HL-60/S4 treated with retinoic acid at 250 ng/mL for 4 days and 3 days (cell line): Measurements from ENCODE around the gene MGRN1.
"Not testable (repeated sequence)": the region's sequence is repeated elsewhere in the genome, so short reads cannot be mapped to it uniquely, and the experiment has no call there.

Experiments
- in situ Hi-C: fragments of 300-500 bp; cut with MboI; formaldehyde crosslinking; loops from 2 replicates; pipeline ENCODE4 v1.7.0; 2022; ENCODE audit warnings: low sequenced_read_pairs

The MGRN1 gene

DNA sequence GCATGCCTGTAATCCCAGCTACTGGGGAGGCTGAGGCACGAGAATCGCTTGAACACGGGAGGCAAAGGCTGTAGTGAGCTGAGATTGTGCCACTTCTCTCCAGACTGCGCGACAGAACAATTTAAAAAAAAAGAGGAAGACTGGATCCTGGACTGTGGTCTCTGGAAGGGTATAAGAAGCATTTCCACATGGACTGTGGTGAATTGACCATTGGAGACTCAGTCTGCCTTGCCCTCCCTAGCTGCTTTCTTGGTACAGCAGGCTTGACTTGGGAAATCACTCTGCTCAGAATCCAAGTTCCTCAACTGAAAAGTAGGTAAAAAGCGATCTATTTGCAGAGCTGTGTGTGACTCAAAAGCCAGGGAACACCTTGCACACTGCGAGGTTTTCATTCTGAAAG, 1.0 kb upstream of the MGRN1 start:
- in situ Hi-C loops, result no loop called here

DNA sequence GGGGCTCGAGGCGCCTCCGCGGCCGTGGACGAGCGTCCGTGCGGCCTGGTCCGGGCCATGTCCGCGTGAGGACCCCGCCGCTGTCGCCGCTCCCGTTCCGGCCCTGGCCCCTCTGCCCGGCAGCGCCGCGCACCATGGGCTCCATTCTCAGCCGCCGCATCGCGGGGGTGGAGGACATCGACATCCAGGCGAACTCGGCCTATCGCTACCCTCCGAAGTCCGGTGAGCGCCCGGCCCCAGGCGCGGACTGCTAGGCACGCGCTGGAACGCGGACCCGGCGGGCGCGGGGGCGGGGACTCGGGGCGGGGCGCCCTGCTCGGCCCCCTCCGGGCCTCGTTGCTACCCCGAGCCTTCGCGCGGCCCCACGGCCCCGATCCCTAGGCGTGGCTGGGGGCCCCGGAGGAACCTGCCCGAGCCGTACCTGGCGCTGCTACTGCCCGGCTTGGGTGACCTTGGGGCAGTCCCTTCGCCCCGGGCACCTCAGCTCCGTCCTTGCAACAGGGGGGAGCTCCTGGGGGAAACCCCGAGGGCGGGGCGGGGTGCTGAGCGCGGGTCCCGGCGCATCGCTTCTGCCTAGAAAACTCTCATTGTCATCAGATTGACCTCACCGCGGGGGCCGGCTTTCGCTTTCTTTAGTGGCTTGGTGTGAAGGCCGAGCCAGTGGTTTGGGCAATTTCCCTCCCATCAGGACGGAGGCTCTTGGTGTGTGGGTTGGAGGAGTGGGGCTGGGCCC, 367 bp downstream of the MGRN1 start:
- in situ Hi-C loops, result no loop called here

DNA sequence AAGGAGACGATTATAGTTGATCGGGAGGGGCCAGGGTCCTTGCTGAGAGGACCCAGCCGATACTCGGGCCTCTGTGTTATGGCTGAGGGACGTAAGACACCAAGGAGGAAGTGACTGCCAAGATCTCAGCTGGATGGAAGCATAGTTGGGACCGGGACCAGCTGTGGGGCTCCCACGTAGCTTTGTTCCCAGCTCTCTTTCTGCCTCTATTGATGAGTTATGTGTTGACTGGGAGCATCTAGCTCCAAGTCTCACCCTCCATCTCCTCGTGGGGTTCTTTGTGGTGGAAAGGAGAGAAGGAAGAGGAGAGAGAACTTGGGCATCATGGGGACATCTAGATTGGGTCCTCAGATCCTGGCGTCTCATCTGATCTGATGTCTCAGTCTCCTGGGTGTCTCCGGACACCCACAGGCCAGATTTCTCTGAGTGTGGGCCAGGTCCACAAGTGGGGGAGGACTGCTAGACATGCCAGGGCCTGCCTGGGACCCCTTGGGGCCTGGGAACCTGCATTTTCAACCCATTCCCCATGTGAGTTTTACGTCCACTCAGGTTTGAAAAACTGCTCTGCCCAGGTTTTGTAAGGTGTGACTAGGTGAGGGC, 1.0 kb downstream of the MGRN1 start:
- in situ Hi-C loops, result no loop called here

DNA sequence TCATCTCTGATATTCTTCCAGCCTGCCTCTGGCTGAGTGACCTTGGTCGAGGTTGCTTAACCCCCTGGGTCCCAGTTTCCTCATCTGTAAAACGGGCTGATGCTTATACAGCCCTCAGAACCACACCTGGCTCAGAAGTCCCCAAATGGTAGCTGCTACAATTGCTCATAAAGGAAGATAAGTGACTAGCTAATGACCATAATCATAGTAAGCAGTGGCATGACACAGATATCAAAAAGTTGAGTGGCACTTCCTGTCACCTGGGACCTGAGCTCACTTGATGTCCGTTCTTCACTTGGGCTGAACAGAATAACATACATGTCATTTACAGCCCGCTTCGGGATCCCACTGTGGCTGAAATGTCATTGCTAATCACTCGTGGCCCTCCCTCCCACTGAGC, 1.8 kb downstream of the MGRN1 start:
- in situ Hi-C loops, result no loop called here

DNA sequence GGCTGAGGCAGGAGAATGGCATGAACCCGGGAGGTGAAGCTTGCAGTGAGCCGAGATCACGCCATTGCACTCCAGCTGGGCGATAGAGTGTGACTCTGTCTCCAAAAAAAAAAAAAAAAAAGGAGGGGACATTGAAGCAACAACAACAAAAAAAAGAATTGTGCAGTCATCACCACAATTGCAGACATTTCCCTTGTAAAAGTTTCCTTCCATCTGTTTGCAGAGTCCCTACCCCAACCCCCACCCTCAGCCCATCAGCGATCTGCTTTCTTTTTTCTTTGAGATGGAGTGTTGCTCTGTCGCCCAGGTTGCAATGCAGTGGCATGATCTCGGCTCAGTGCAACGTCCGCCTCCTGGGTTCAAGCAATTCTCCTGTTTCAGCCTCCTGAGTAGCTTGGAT, 3.7 kb downstream of the MGRN1 start:
- in situ Hi-C loops, result no loop called here

DNA sequence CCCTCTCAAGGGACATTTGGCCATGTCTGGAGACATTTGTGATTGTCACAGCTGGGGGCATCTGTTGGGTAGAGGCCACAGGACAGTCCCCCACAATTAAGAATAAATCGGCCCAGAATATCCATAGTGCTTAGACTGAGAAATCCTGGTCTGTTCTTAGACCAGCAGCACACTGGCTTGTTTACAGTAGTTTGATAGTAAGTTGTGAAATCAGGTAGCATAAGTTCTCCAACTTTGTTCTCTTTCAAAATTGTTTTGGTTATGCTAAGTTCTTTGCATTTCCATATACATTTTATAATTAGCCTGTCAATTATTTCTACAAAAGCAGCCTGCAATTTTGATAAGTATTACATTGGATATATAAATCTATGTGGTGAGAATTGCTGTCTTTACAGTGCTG, 6.8 kb downstream of the MGRN1 start:
- in situ Hi-C loops, result no loop called here

DNA sequence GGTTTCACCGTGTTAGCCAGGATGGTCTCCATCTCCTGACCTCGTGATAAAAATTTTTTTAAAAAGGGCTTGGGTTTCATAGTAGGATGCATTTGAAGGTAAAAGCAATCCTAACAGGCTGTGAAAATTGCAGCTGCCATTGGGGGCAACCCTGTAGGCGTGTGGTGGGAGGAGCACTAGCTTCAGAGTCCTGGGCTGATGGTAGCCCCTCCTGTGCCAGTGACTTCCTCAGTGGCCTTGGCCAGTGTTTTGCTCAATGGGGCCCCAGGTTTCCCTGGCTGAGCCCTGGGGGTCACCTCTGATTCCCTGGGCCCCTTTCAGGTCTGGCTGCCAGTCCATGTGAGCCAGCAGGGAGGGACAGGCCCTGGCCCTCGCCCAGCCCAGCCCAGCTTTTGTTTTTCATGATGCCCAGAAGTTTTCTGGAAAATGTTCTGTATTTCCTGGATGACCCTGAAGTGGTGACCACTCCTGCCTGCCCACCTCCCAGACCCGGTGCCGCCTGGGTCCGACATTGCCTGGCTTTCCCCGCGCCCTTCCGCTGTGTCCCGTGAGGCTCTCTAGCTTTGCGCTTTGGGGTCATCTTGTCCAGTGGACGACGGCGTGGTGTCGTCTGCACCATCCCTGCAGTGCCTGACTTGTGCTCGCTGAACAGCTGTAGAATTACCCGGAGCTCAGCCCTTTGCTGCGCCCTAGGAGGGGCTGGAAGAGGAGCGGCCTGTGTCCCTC, 9.4 kb downstream of the MGRN1 start:
- in situ Hi-C loops, result no loop called here

DNA sequence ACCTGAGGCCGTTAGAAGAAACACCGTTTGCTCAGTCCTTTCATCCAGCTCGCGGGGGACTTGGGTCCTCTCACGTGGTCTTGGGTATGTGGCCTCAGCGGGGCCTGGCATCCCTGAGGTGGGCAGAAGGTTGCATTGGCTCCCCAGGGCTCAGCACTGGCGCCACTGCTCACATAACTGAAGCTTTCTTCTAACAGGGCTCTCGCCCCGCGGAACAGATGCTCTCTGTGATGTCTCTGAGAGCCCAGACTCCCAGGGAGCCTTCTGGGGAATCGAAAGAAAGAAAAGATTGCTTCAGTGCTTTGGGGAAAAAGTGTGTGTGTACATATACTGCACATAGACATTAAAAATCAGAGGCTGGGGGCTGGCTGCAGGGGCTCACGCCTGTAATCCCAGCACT, 10.1 kb downstream of the MGRN1 start:
- in situ Hi-C loops, result no loop called here

DNA sequence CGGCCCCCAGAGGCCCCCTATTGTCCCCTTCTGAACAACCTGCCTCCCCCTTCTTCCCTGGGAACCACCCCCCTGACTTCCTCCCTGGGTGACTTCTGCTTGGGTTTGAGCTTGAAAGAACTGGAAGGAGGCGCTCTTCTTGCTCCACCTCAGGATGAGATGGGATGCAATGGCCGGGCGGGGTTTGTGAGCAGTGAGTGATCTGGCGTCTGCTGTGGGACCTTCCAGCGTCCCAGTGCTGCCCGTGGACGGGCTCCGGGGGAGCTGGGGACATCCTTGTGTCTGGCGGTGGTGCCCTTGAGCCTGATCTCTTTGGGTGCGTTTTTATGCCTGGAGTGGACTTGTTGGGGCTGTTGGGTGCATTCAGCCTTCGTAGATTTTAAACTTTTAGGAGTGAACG, 11.6 kb downstream of the MGRN1 start:
- in situ Hi-C loops, result no loop called here

DNA sequence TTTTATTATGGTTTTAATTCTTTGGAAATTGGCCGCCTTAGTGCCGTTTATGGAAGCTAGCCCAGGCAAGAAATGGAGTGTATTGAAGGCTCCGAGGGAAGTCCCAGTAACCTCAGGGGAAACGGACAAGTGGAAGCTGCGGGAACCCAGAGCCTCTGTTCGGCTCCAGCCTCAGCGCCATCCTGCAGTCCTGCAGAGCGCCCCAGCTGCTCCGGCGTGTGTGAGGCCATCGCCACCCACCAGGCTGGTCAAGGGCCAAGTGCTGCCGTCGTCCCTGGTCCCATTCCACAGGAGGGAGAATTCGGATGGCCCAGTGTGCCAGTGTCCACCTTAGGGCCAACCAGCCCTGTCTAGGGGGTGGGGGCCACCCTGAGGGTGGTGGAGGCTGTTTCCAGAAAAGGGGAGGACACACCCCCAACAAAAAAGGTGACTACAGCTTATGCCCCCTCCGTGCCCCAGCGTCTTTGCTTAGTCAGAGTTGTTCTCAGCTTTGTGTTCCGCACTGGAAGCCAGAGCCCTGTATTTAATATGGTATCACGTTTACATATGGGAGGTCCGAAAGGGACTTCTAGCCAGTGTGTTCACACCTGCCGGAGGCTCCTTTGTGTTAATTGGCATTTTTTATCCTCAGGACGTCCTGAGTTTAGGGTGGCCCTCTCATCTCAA, 13.0 kb downstream of the MGRN1 start:
- in situ Hi-C loops, result no loop called here

DNA sequence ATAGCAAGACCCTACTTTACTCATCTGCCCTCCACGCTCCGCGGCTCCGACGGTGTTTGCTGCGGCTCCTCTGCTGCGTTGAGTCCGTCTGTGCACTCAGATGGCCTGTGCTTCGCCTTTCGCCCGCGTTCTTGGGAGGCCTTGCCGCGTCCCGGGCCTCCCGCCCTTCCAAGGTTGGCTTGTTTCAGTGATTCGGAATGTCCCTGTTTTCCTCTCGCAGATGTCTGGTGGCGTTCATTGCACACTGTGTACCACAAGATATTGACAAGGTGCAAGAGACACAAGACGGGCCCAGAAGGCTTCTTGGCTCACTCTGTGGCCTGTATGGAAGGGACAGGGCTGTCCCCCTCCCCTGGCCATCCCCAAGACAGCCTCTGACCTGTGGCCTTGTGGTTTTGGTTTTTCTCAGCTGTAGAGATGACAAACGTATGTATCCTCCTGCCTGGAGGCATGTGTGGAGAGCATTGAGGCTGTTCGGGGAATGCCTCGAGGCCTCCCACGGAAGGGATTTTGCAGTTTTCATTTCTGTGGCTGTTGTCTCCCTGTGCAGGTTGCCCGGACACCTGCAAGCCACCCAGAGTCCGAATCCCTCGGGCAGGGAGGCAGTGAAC, 15.4 kb downstream of the MGRN1 start:
- in situ Hi-C loops, result no loop called here

DNA sequence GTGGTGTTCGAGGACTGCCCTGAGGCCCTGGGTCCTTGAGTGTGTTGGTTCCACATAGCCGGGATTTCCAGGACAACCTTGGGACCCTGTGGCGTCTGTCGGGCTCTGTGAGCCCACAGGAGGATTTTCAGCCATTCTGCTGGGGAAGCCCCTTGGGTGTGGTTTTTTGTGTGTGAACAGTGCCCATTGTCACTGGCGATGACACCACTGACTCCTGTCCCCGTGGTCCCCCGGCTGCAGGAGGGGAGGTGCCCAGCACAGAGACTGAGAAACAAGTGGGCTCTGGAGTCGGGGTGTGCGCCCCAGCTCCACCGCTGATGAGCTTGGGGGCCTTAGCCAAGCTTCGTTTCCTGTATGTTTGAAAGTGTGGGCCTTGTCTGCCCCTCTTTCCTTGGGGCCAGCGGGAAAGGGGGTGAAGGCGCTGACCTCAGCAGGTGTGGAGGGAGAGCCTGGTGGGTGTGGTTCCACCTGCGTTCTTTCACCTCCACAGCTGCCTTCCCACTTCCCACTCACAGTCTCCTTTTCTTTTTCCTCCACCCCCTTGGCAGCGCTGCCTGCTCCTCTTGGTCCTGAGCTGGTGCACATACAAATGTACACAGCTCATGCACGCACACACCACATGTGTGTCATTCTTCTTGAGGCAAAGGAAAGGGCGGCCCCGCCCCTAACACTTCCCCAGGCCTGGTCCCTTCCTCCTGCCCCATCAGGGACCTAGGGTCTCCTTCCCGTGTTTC, 16.1 kb downstream of the MGRN1 start:
- in situ Hi-C loops, result no loop called here

DNA sequence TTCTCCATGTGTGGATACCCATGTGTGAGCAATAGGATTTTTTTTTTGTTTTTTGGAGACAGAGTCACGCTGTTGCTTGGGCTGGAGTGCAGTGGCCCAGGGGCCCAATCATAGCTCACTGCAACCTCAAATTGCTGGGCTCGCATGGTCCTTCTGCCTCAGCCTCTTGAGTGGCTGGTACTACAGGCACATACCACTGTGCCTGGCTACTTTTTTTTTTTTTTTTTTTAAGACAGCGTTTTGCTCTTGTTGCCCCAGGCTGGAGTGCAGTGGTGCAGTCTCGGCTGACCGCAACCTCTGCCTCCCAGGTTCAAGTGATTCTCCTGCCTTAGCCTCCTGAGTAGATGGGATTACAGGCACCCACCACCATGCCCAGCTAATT, 16.7 kb downstream of the MGRN1 start:
- in situ Hi-C loops, result no loop called here

DNA sequence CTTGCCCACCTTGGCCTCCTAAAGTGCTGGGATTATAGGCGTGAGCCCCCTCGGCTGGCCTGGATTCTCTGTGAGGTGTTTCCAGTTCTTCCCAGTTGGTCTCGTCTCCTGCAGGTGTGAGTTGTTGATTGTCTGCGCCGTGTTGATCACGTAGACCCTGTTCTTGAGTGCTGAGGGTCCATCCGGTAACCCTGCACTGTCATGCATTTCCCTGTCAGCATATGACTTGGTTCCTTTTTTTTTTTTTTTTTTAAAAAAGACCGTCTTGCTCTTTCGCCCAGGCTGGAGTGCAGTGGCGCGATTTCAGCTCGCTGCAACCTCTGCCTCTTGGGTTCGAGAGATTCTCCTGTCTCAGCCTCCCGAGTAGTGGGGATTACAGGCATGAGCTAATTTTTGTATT, 17.3 kb downstream of the MGRN1 start:
- in situ Hi-C loops, result no loop called here

DNA sequence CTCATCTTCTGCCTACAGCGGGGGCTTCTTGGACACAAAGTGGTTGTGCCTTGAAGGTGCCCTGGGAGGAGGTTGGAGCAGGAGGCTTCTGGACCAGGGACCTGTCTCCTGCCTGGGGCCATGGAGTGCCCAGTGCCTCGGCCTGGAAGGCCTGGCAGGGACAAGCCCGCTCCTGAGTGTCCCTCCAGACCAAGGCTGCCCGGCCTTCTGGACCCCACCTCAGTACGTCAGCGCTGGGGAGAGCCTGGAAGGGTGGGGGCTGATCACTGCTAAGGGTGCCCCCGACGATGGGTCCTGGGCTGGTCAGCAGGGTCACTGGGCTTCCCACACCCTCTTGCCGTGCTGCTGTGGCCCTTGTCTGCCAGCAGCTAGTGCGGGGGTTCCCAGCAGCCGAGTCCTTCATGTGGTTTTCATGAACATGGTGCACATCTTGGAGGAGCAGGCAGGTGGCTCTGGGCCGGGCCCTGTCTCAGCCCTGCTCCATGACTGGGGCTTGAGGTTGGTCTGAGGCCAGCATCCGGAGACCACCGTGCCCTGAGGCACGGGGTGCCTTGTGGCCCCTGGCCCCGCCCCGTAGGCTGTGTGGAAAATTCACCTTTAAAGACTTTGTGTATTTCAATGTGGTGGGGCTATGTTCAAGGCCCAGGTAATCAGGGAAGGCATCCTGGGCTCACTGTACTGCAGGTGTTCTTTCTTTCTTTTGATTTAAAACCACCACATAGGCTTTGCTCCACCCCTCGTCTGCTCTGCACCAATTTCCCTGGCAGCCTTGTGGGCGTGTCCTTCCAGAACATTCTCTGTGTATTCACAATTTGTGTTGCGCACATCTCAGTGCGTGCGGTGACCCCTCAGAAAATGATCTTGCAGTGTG, 22.4 kb downstream of the MGRN1 start:
- in situ Hi-C loops, result no loop called here

DNA sequence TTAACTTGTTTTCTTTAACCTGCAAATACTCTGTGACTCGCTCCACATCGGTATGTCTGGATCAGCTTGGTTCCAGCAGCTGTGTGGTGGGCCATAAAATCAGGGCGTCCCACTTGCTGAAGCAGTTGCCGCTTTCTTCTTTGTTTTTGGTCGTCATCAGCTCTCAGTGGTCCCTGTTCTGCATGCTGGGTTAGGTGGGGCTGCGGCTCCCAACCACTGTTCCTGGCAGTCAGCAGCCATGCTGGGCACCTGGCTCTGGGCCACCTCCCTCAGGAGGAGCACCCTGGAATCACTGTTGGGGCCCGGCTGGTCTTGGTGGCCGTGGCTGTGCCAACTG, 23.0 kb downstream of the MGRN1 start:
- in situ Hi-C loops, result no loop called here

DNA sequence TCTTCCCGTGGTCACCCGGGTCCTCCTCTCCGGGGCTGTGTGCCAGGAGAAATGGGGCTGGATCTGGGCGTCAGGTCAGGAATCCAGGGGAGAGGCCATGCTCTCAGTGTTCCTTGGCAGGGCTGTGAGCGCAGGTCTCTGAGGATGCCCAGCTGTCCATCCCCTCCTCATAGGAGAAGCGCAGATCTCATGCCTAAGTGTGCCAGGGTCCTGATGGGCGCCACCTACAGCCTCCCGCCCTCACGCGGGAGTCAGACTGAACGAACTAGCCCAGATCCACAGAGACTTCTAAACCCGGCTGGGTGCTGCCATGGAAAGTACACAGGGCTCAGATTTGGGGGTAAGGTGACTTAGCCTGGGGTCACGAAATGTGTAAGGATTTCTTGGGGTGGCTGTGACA, 24.3 kb downstream of the MGRN1 start:
- in situ Hi-C loops, result no loop called here

DNA sequence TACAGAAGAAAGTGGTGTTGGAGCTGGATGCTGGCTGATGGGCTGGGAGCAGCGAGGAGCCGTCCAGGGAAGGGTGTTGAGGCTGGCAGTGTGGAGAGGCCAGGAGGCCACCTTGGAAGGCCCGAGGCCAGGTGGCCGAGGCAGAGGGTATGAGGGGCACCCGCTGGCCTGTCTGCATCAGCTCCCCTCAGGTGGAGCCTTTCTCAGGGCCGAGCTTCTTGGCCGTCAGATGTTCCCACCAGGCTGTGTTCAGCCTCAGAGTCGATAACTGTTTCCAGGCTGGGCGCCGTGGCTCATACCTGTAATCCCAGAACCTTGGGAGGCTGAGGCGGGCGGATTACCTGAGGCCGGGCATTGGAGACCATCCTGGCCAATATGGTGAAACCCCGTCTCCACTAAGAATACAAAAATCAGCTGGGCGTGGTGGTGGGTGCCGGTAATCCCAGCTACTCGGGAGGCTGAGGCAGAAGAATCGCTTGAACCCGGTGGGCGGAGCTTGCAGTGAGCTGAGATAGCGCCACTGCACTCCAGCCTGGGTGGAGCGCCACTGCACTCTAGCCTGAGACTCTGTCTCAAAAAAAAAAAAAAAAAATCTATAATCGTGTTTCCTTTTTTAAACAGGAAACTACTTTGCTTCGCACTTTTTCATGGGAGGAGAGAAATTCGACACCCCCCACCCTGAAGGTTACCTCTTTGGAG, 25.3 kb downstream of the MGRN1 start:
- in situ Hi-C loops, result no loop called here

DNA sequence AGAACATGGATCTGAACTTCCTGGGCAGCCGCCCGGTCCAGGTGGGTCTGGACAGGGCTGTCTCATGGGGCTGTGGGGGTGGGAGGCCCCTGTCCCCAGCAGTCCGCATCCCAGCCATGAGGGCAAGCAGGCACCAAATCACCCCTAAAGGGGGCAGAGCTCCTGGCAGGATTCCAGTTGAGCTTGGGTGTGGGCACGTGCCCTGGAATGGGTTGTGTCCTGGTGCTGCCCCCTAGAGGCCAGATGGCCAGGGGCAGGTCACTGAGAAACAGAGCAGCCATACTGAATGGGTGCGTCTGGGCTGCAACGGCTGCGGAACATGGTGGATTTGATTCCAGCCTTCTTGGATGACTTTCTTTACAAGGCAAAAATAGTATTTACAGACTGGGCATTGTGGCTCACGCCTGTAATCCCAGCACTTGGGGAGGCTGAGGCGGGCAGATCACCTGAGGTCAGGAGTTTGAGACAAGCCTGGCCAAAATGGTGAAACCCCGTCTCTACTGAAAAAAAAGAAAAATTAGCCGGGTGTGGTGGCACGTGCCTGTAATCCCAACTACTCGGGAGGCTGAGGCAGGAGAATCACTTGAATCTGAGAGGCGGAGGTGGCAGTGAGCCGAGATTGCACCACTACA, 25.9 kb downstream of the MGRN1 start:
- in situ Hi-C loops, result not testable (repeated sequence)
